ENCODE measurements around the gene DSCAML1.
"Not testable (repeated sequence)": the region's sequence is repeated elsewhere in the genome, so short reads cannot be mapped to it uniquely, and the experiment has no call there.

The DSCAML1 gene

GRCh38 chr11:117823294-117823945, 26.4 kb upstream of the DSCAML1 start:
- intact Hi-C loops (cut with DNase I), result no loop called here
- DNase-seq, result peak in 9 of 42 donors; percentile 3 to 35 (median 30)

- intact Hi-C loops (cut with DNase I), result no loop called here
- peak in 40 of 42 donors; percentile 37 to 79 (median 62) for DNase-seq
These were observed 25.3 kb upstream of the DSCAML1 start for GRCh38 chr11:117822074-117823033.

DNA sequence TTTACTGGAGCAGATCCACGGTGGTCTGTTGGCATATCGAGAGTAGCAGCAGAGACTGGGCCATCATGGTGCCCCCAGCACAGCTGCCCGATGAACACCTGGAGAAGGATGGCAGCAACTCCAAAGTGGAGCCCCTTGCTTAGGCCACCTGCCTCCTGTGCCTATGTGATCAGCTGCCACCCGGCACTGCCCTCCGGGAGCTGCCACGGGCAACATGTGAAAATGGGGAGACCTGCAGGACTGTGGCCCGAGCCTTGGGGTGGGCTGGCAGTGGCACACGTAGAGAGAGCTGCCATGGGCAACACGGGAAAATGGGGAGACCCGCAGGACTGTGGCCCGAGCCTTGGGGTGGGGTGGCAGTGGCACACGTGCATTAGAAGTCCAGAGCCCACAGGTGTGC, 24.4 kb upstream of the DSCAML1 start:
- intact Hi-C loops (cut with DNase I), result no loop called here
- DNase-seq, result peak in 1 of 42 donors; percentile 3

- intact Hi-C loops (cut with DNase I), result no loop called here
- DNase-seq, result no peak
These were observed 23.5 kb upstream of the DSCAML1 start for GRCh38 chr11:117820516-117820915.

DNA sequence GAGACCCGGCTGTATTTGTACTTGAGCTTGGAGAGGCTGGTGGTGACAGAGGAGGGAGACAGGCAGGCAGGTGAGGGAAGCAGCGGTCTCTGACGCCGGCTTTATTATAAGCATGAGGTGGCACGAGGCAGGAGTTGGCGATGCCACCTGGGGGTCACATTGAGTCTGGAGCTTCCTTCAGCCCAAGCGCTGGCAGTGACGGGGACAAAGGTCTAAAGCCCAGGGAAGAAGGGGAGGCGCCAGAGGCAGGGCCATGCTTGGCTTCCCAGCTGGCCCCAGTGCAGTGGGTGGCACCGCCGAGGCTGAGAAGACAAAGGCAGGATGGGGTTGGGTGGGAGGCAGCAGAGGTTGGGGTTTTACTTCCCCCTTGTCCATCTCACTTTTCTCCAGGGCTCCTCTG, 23.1 kb upstream of the DSCAML1 start:
- peak in 1 of 42 donors; percentile 4 for DNase-seq
- intact Hi-C loops (cut with DNase I), result no loop called here

- intact Hi-C loops (cut with DNase I), result loop anchor here (5.0 kb wide), 2 partner anchors 377 to 392 kb away; no protein-coding TSS in a partner anchor
- DNase-seq, result peak in 40 of 42 donors; percentile 38 to 83 (median 68)
These were observed 22.4 kb upstream of the DSCAML1 start for GRCh38 chr11:117819096-117820040.

GRCh38 chr11:117818041-117818873, 21.2 kb upstream of the DSCAML1 start:
- intact Hi-C loops (cut with DNase I), result loop anchor here (5.0 kb wide), 2 partner anchors 376 to 391 kb away; no protein-coding TSS in a partner anchor
- DNase-seq, result no peak

- intact Hi-C loops (cut with DNase I), result loop anchor here (5.0 kb wide), 2 partner anchors 375 to 390 kb away; no protein-coding TSS in a partner anchor
- DNase-seq, result peak; percentile 53 to 97 (median 92)
These were observed 20.5 kb upstream of the DSCAML1 start for GRCh38 chr11:117817368-117818040.

DNA sequence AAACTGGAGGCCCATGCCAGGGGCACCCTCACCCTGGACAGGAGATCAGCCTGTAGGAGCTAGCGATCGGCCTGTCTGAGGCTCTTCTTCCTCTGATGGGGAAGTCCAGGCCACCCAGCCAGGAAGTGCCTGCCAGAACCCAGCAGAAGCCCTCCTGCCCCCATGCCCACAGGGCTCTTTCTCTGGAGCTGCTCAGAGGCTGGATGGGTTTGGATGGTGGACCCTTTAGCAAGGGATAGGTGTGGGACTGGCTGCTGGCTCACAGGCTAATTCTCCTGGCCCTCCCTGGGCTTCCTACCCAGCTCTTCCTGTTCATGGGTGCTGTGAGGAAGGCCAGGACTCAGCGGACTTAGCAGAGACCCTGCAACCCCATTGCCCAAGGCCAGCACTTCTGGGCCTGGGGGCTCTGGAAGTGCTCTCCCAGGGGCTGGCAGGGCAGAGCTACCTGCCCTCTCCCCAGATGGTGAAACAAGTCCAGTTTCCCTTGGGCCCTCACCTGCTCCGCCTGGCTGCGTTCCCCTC, 19.9 kb upstream of the DSCAML1 start:
- intact Hi-C loops (cut with DNase I), result loop anchor here (5.0 kb wide), 2 partner anchors 375 to 390 kb away; no protein-coding TSS in a partner anchor
- DNase-seq, result peak in 2 of 42 donors; percentile 31 to 54

- peak in 2 of 42 donors; percentile 8 to 15 for DNase-seq
- intact Hi-C loops (cut with DNase I), result loop anchor here (5.0 kb wide), 2 partner anchors 374 to 389 kb away; no protein-coding TSS in a partner anchor
These were observed 19.2 kb upstream of the DSCAML1 start for GRCh38 chr11:117816151-117816741.

- intact Hi-C loops (cut with DNase I), result loop anchor here (5.0 kb wide), 2 partner anchors 373 to 388 kb away; no protein-coding TSS in a partner anchor
- peak in 12 of 42 donors; percentile 8 to 53 (median 26) for DNase-seq
These were observed 18.3 kb upstream of the DSCAML1 start for GRCh38 chr11:117815262-117815803.

GRCh38 chr11:117814766-117815261, 17.8 kb upstream of the DSCAML1 start:
- DNase-seq, result peak in 36 of 42 donors; percentile 34 to 82 (median 56)
- intact Hi-C loops (cut with DNase I), result loop anchor here (5.0 kb wide), 2 partner anchors 373 to 388 kb away; no protein-coding TSS in a partner anchor

DNA sequence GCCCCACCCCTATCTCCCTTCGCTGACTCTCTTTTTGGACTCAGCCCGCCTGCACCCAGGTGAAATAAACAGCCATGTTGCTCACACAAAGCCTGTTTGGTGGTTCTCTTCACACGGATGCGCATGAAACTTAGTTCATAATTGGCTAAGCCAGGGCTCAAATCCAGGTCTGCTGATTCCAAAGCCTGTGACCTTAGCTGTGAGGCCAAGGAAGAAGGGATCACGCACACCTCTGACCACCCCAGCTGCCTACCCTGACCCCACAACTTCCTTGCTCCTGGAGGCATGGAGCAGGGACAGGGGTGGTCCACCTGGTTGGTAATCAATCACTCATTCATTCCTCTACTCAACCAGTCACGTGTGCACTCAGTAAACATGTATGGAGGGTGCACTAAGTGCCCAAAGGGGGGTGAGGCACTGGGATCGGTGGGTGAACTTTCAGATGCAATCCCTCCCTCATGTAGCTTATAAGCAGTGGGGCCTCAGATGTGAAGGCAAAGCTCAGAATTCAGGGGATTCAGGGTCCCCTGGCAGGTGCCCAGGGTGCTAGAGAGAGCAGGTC, 17.3 kb upstream of the DSCAML1 start:
- intact Hi-C loops (cut with DNase I), result no loop called here
- no peak for DNase-seq

DNA sequence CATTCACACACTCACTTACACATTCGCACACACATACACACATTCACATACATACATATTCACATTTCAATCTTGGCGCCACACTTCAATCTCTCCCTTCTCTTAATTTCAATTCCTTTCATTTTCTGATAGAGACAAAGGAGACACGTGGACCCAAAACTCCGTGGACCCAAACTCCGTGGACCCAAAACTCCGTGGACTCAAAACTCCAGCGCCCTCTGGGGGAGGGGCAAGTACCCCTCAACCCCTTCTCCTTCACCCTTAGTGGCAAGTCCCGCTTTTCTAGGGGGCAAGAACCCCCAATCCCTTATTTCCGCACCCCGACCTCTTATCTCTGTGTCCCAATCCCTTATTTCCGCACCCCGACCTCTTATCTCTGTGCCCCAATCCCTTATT, 13.0 kb upstream of the DSCAML1 start:
- DNase-seq; intact Hi-C loops (cut with DNase I): not testable (repeated sequence)

GRCh38 chr11:117809236-117810055, 12.4 kb upstream of the DSCAML1 start:
- intact Hi-C loops (cut with DNase I), result no loop called here
- DNase-seq, result peak; percentile 82 to 96 (median 90)

All from head of caudate nucleus (tissue), 42 donors.